Thyroid gland (tissue), 4 donors: ENCODE measurements around the gene C7orf25. TPM values are rescaled to one million over a fixed set of nuclear protein-coding genes. Genes with fewer than 3 reads are reported as not detected.
"Not testable (repeated sequence)": the region's sequence is repeated elsewhere in the genome, so short reads cannot be mapped to it uniquely, and the experiment has no call there.

ENCODE experiments used
- DNase-seq, 2 donors: peaks; one replicate each; pipeline ENCODE4 v3.0.0-alpha.2; 2019
- H3K27ac ChIP-seq, 3 donors: fragments of 200-600 bp; sonication (generic); 1 replicate in 2 of 3; 2 replicates in 1 of 3; pipeline ENCODE4 v1.5.1; 2016 to 2019; ENCODE audit warnings: mild to moderate bottlenecking in 1 of 3, moderate library complexity in 1 of 3
- H3K27me3 ChIP-seq: fragments of 200-600 bp; sonication (generic); one replicate; pipeline ENCODE4 v1.5.1; 2019
- H3K36me3 ChIP-seq, 2 donors: fragments of 200-600 bp; sonication (generic); one replicate each; pipeline ENCODE4 v1.5.1; 2016 to 2019
- H3K4me1 ChIP-seq, 2 donors: fragments of 200-600 bp; sonication (generic); one replicate each; pipeline ENCODE4 v1.5.1; 2017 to 2019
- H3K4me3 ChIP-seq, 3 donors: fragments of 200-600 bp; sonication (generic); replicated peaks in 1 of 3; 1 replicate in 2 of 3; 2 replicates in 1 of 3; pipeline ENCODE4 v1.5.1; 2016; ENCODE audit warnings: mild to moderate bottlenecking in 1 of 3
- H3K9me3 ChIP-seq: fragments of 200-600 bp; sonication (generic); one replicate; pipeline ENCODE4 v1.5.1; 2017
- CTCF ChIP-seq, 6 experiments: fragments of 200-600 bp in 3 of 6; fragments of 450-650 bp in 3 of 6; sonication (generic) in 3 of 6; IDR thresholded peaks; one replicate each; pipeline ENCODE4 v1.5.1; 2016 to 2019; ENCODE audit warnings: antibody characterized with exemption in 6 of 6, mild to moderate bottlenecking in 2 of 6, inconsistent platforms in 1 of 6, moderate library complexity in 1 of 6
- POLR2A ChIP-seq, 2 donors: fragments of 450-650 bp; IDR thresholded peaks; one replicate each; pipeline ENCODE4 v1.6.1; 2017; ENCODE audit warnings: antibody characterized with exemption in 2 of 2, mild to moderate bottlenecking in 2 of 2, moderate library complexity in 1 of 2
- WGBS, 2 donors: methylation state at CpG; one replicate each; pipeline ENCODE4 v1.1.5; 2017; 5-methylcytosine and 5-hydroxymethylcytosine counted together
- intact Hi-C: fragments of 100-400 bp; cut with DNase I; formaldehyde crosslinking; loops from one replicate; pipeline ENCODE4 v1.15.1; 2023
- total RNA-seq, 4 donors: library from RNA; depleted of rRNA; stranded (reverse); fragments of >200 nt; gene quantifications; one replicate each; pipeline ENCODE4 v1.2.3, GENCODE V29; 2016

Gene C7orf25
- total RNA-seq, 4 donors from 2014 or later, result 12.5 to 18.9 (median 14.9) TPM

- H3K36me3 ChIP-seq, result no peaks in the 10 kb centered on the region
- no peak for DNase-seq
- no peaks in the 10 kb centered on the region for H3K27me3 ChIP-seq
- no peaks in the 10 kb centered on the region for H3K9me3 ChIP-seq
- H3K4me3 ChIP-seq, result no peak overlapping the region
- intact Hi-C loops, result no loop called here
- no peak for TF ChIP-seq CTCF (IDR thresholded peaks at IDR 0.05)
- H3K4me1 ChIP-seq, result no peaks in the 10 kb centered on the region
- H3K27ac ChIP-seq, result no peak overlapping the region
These were observed 11.0 kb downstream of the C7orf25 start for GRCh38 chr7:42900842-42901241.

- no peak overlapping the region for H3K4me3 ChIP-seq
- intact Hi-C loops, result no loop called here
- peak; percentile 88 to 93 for DNase-seq
- peaks cover 11 to 15% of the 10 kb centered on the region in 2 donors for H3K4me1 ChIP-seq
- 35 to 64% methylated on average over 8 of the region's 9 CpGs for WGBS, 2 donors
- no peaks in the 10 kb centered on the region for H3K27me3 ChIP-seq
- H3K36me3 ChIP-seq, result no peaks in the 10 kb centered on the region
- no peaks in the 10 kb centered on the region for H3K9me3 ChIP-seq
- peak overlapping the region; percentile 61 to 64 (median 62) for H3K27ac ChIP-seq
- peak in 1 of 2 donors; percentile 34 for TF ChIP-seq POLR2A (IDR thresholded peaks at IDR 0.05)
- TF ChIP-seq CTCF (IDR thresholded peaks at IDR 0.05), result no peak
These were observed 18.3 kb downstream of the C7orf25 start for GRCh38 chr7:42893346-42894240.

GRCh38 chr7:42886893-42887505, 24.9 kb downstream of the C7orf25 start:
- Histone ChIP-seq H3K9me3 (no peaks in the 10 kb centered on the region), H3K4me1 (peaks cover 20 to 25% of the 10 kb centered on the region in 2 donors), H3K36me3 (no peaks in the 10 kb centered on the region), H3K27me3 (no peaks in the 10 kb centered on the region), H3K4me3 (no peak overlapping the region), H3K27ac (peak overlapping the region in 2 of 3 donors; percentile 89 to 90)
- intact Hi-C loops, result no loop called here
- DNase-seq, result no peak
- TF ChIP-seq CTCF (IDR thresholded peaks at IDR 0.05) (no peak), POLR2A (IDR thresholded peaks at IDR 0.05) (no peak)

- no peak for DNase-seq
- no peak overlapping the region for H3K27ac ChIP-seq
- H3K9me3 ChIP-seq, result no peaks in the 10 kb centered on the region
- no peaks in the 10 kb centered on the region for H3K36me3 ChIP-seq
- WGBS, 2 donors, result 82% methylated on average over 2 of the region's 2 CpGs
- peaks cover 20 to 25% of the 10 kb centered on the region in 2 donors for H3K4me1 ChIP-seq
- no peaks in the 10 kb centered on the region for H3K27me3 ChIP-seq
- H3K4me3 ChIP-seq, result no peak overlapping the region
- no peak for TF ChIP-seq POLR2A (IDR thresholded peaks at IDR 0.05)
- peak in 4 of 6 experiments; percentile 15 to 30 (median 26) for TF ChIP-seq CTCF (IDR thresholded peaks at IDR 0.05)
- intact Hi-C loops, result no loop called here
These were observed 25.7 kb downstream of the C7orf25 start for GRCh38 chr7:42886129-42886528.

- H3K27ac ChIP-seq, H3K4me3 ChIP-seq, H3K27me3 ChIP-seq, DNase-seq, intact Hi-C loops, H3K36me3 ChIP-seq, H3K9me3 ChIP-seq: not testable (repeated sequence)
- 93 to 98% methylated on average over 8 of the region's 8 CpGs for WGBS, 2 donors
- peaks cover 20 to 25% of the 10 kb centered on the region in 2 donors for H3K4me1 ChIP-seq
These were observed 26.7 kb downstream of the C7orf25 start for GRCh38 chr7:42885183-42885582.
